Gastrocnemius medialis (tissue), 4 donors: Measurements from ENCODE around the gene FREM2.

ENCODE experiments used
- CTCF ChIP-seq, 5 experiments: fragments of 450-650 bp in 3 of 5; fragments of 200-600 bp in 2 of 5; sonication (generic) in 2 of 5; IDR thresholded peaks in 4 of 5; conservative IDR thresholded peaks in 1 of 5; 1 replicate in 4 of 5; 2 replicates in 1 of 5; pipeline ENCODE4 v1.5.1; 2016 to 2019; ENCODE audit warnings: antibody characterized with exemption in 5 of 5, mild to moderate bottlenecking in 3 of 5, moderate library complexity in 3 of 5
- POLR2A ChIP-seq, 2 donors: fragments of 450-650 bp; IDR thresholded peaks; one replicate each; pipeline ENCODE4 v1.6.1; 2017; ENCODE audit warnings: antibody characterized with exemption in 2 of 2, mild to moderate bottlenecking in 2 of 2, moderate library complexity in 2 of 2

DNA sequence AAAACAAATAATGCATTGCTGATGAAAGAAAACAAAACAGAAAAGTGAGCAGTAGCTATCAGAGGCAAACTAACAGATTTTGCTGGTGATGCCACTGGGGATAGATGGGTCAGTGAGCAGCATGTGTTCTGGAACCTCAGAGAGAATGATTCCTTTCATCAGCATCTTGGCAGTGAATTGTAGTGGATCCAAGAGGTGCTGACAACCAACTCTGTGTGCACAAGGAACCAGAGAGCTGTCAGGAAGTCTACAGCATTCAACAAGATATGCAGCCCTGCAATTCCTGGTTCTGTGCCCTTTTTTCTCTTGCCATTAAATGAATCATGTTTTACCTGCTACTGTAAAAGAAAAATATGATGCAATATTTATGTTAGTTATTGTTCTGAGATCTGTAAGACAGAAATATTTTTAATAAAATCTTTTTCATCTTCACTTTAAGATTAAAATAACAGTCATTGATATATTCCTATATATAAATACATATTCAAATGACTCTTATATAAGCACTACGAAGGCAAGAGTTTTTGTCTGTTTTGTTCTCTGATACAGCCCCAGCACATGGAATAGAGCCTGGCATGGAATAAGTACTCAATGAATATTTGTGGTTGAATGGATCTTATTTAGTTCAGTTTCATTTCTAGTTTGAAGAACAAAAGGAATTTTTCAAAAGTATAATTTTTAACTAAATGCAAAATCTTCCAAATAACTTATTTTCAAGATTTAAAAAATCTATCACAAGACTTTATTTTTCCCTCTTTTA lies 80.8 kb downstream of the FREM2 start:
- TF ChIP-seq CTCF (IDR thresholded peaks at IDR 0.05 in 4 of 5, conservative IDR thresholded peaks at IDR 0.05 in 1 of 5) (no peak), POLR2A (IDR thresholded peaks at IDR 0.05) (no peak)
